CD4-positive, alpha-beta T cell treated with Interleukin-15 for 4 hours (primary cell): ENCODE measurements around the gene RIN2.
"Not testable (repeated sequence)": the region's sequence is repeated elsewhere in the genome, so short reads cannot be mapped to it uniquely, and the experiment has no call there.

ENCODE experiments used
- DNase-seq: peaks from one replicate; pipeline ENCODE4 v3.0.0-alpha.2; 2020; ENCODE audit warnings: low spot score

Gene RIN2

GRCh38 chr20:19789446-19789845 is 31.4 kb downstream of the RIN2 start:
- no peak for DNase-seq

GRCh38 chr20:19791887-19792286 is 33.8 kb downstream of the RIN2 start:
- no peak for DNase-seq

- no peak for DNase-seq
Observed at GRCh38 chr20:19793716-19794115, 35.7 kb downstream of the RIN2 start.

GRCh38 chr20:19794941-19795340 is 36.9 kb downstream of the RIN2 start:
- no peak for DNase-seq

- no peak for DNase-seq
Observed at GRCh38 chr20:19799325-19799724, 41.3 kb downstream of the RIN2 start.

- DNase-seq, result no peak
Observed at GRCh38 chr20:19802099-19802491, 44.0 kb downstream of the RIN2 start.

GRCh38 chr20:19802492-19803158 is 44.6 kb downstream of the RIN2 start:
- DNase-seq, result no peak

GRCh38 chr20:19806276-19806675 is 48.2 kb downstream of the RIN2 start:
- DNase-seq, result not testable (repeated sequence)

- no peak for DNase-seq
Observed at GRCh38 chr20:19806806-19807190, 48.7 kb downstream of the RIN2 start.

GRCh38 chr20:19807191-19807945 is 49.3 kb downstream of the RIN2 start:
- DNase-seq, result no peak
